ENCODE data around the gene EPG5.

GRCh38 chr18:45806226-45806625, 160.9 kb downstream of the EPG5 start:
- TF ChIP-seq POLR2A (IDR thresholded peaks at IDR 0.05; ENCODE audit: low read depth, low read length) (no peak), CREB1 (IDR thresholded peaks at IDR 0.05; ENCODE audit: low read depth) (no peak), EGR1 (IDR thresholded peaks at IDR 0.05; ENCODE audit: borderline replicate concordance in 1 of 2, low read depth in 2 of 2, low read length in 2 of 2) (no peak), ATF2 (IDR thresholded peaks at IDR 0.05; ENCODE audit: low read length) (no peak), SP1 (IDR thresholded peaks at IDR 0.05; ENCODE audit: low read depth, low read length) (no peak), CTCF (IDR thresholded peaks at IDR 0.05 in 2 of 3, conservative IDR thresholded peaks at IDR 0.05 in 1 of 3; ENCODE audit: control insufficient read depth in 2 of 3, extremely low read depth in 1 of 3, insufficient read depth in 1 of 3, low read depth in 3 of 3, low read length in 3 of 3) (no peak), ZNF384 (IDR thresholded peaks at IDR 0.05; ENCODE audit: borderline replicate concordance, low read depth, low read length) (no peak), RCOR1 (conservative IDR thresholded peaks at IDR 0.05; ENCODE audit: low read depth, low read length) (no peak), SKIL (IDR thresholded peaks at IDR 0.05; ENCODE audit: low read depth, poor library complexity, severe bottlenecking) (no peak), RELA (IDR thresholded peaks at IDR 0.05; ENCODE audit: borderline replicate concordance, partially characterized antibody) (no peak), YY1 (IDR thresholded peaks at IDR 0.05; ENCODE audit: low read depth, low read length) (no peak), JUND (IDR thresholded peaks at IDR 0.05; ENCODE audit: low read depth, low read length) (no peak), RBBP5 (conservative IDR thresholded peaks at IDR 0.05) (no peak)
